GM12874 (cell line): ENCODE results near the gene TRNP1.

Source experiments
- CTCF ChIP-seq: IDR thresholded peaks from 2 replicates; pipeline ENCODE4 v1.5.1; 2011; ENCODE audit warnings: low read depth, mild to moderate bottlenecking, control low read depth, low read length, moderate library complexity; ENCODE audit not compliant: insufficient read depth

The TRNP1 gene

GRCh38 chr1:26994020-26994786 lies 711 bp downstream of the TRNP1 start:
- TF ChIP-seq CTCF = no peak

DNA sequence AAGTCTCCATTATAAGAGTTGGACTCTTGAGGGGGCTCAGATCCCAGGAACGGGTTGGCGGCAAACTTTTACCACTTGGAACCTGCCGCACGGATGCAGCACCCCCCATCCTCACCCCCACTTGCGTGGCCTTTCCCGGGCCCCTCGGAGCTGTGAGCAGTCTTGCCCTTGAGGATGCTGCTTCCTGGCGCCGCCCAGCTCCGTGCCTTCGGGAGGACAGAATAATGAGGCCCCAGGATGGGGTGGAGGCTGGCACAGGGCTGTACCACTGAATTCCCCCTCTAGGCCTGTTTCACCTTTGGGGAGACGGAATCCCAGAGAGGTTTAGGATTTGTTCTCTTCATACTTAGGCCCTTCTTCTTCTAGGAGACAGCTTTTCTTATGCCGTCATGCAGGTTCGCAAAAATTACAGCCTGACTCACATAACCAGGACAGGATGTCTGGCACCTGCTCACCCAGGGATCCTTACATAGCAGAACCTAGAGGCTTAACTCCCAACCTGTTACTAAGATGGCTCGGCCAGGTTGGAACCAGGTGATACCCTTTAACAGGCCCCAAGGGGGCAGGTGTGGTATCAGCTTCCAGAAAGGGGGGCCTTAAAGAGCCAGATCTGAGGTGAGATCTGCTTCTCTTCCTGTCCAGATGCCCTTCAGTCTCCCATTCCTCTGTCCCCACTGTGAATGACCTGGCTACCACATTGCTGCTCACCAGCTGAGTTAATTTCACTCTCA lies 1.5 kb downstream of the TRNP1 start:
- TF ChIP-seq CTCF = no peak

DNA sequence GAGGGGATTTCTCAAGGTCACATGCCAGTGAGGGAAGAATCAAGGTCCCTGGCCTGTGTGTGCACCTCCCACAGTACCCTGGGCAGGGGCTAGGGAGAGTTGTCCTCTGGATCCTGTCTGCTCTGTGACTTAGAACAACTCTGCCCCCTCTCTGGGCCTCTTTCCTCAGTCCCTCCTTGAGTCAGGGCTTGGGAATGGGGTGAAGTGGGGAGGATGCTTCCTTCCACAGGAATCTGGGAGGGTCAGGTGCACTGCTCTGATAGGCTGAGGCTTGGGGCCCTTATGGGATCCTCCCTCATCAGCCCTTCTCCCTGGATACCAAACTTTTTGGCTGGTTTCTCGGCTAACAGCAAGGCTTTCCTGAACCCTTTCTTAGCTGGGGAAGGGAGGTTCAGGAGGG lies 2.5 kb downstream of the TRNP1 start:
- TF ChIP-seq CTCF = no peak

- TF ChIP-seq CTCF = no peak
Measured at GRCh38 chr1:26996665-26997064, 3.2 kb downstream of the TRNP1 start.

- no peak for TF ChIP-seq CTCF
Measured at GRCh38 chr1:26998429-26999300, 5.2 kb downstream of the TRNP1 start.

DNA sequence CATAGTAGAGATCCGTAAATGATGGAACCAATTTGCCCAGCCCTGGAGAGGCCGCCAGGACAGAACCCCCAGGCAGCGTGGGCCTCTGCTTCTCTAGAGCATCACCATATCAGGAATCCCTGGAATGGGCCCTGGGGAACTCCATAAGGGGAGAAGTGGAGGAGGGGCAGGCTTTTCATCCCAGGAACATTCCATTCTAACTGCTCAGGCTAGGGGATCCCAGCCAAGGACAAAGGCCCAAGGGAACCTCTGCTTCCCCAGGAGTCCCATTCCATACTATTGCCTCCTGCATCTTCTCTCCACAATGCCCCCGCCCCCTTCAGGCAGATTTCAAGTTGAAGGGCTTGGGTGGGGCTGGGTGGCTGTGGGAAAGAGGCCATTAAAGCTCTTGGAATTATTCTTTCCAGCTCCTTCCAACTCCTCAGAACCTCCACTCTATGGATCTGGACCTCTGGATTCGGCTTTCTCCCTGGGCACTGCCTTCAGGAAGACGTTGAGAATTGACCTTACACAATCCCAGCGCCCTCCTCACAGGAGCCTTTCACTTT lies 6.0 kb downstream of the TRNP1 start:
- no peak for TF ChIP-seq CTCF
